K562 (cell line): ENCODE results near the gene KIAA1614. TPM values are rescaled to one million over a fixed set of nuclear protein-coding genes. Genes with fewer than 3 reads are reported as not detected.

Source experiments
- ATF7 ChIP-seq: fragments of 450-650 bp; IDR thresholded peaks from 2 replicates; pipeline ENCODE4 v1.7.1; 2014; ENCODE audit warnings: mild to moderate bottlenecking, moderate library complexity
- ETV6 ChIP-seq, 3 experiments: fragments of 150-350 bp in 1 of 3; sonication (generic) in 1 of 3; formaldehyde crosslinking in 1 of 3; IDR thresholded peaks; 2 replicates each; pipeline versions ENCODE4 v1.6.1 to v1.8.0; 2014 to 2022; ENCODE audit warnings: borderline replicate concordance in 2 of 3, low read depth in 2 of 3, antibody characterized with exemption in 1 of 3, low read length in 1 of 3, mild to moderate bottlenecking in 1 of 3, missing genetic modification reagents in 1 of 3
- POLR3G ChIP-seq: IDR thresholded peaks from 2 replicates; pipeline ENCODE4 v1.6.1; 2011; ENCODE audit not compliant: insufficient read length, insufficient replicate concordance; ENCODE audit errors: extremely low read depth
- ZNF134 ChIP-seq: fragments of 250-450 bp; sonication (Bioruptor Pico); conservative IDR thresholded peaks from 2 replicates; pipeline ENCODE4 v1.4.0; 2020
- ZNF384 ChIP-seq: IDR thresholded peaks from 2 replicates; pipeline ENCODE4 v1.6.1; 2012; ENCODE audit warnings: low read depth, low read length, improper control_type of control experiment
- polyA plus RNA-seq, 8 experiments: library from polyadenylated mRNA; depleted of rRNA in 4 of 8; stranded (reverse) in 5 of 8; unstranded in 3 of 8; fragments of >200 nt; fragmentation: Nextera tagmentation in 2 of 8; fragmentation: Illumina TruSeq in 1 of 8; extraction: Ambion mirVana in 2 of 8; extraction: Trizol in 1 of 8; gene quantifications; 2 replicates each; pipeline versions ENCODE4 v1.2.1 to v1.2.3, GENCODE V29; 2011 to 2014; ENCODE audit warnings: inconsistent platforms in 1 of 8, missing spikeins in 1 of 8
- total RNA-seq, 7 experiments: library from RNA; depleted of rRNA in 6 of 7; stranded (reverse); fragments of >200 nt in 6 of 7; fragmentation: Illumina TruSeq in 2 of 7; extraction: Trizol in 2 of 7; gene quantifications; 2 replicates each; pipeline versions ENCODE4 v1.2.1 to v1.2.3, GENCODE V29; 2011 to 2021; ENCODE audit warnings: low replicate concordance in 1 of 7
- TF ChIP-seq, protein P1 (sequence below): sonication (generic); formaldehyde crosslinking; IDR thresholded peaks from 2 replicates; pipeline ENCODE4 v1.8.1; 2023; ENCODE audit warnings: missing genetic modification reagents, mild to moderate bottlenecking, borderline replicate concordance
- TF ChIP-seq, protein P2 (sequence below): sonication (generic); formaldehyde crosslinking; IDR thresholded peaks from 2 replicates; pipeline ENCODE4 v1.8.0; 2023; ENCODE audit warnings: missing genetic modification reagents, mild to moderate bottlenecking, borderline replicate concordance

KIAA1614 gene
- total and polyA plus RNA-seq, 9 of the 15 experiments (the other 6 are each of a cell fraction or from before 2014, with no cell fraction given), result 0.01 to 1.1 (median 0.15) TPM; not detected in 1

DNA sequence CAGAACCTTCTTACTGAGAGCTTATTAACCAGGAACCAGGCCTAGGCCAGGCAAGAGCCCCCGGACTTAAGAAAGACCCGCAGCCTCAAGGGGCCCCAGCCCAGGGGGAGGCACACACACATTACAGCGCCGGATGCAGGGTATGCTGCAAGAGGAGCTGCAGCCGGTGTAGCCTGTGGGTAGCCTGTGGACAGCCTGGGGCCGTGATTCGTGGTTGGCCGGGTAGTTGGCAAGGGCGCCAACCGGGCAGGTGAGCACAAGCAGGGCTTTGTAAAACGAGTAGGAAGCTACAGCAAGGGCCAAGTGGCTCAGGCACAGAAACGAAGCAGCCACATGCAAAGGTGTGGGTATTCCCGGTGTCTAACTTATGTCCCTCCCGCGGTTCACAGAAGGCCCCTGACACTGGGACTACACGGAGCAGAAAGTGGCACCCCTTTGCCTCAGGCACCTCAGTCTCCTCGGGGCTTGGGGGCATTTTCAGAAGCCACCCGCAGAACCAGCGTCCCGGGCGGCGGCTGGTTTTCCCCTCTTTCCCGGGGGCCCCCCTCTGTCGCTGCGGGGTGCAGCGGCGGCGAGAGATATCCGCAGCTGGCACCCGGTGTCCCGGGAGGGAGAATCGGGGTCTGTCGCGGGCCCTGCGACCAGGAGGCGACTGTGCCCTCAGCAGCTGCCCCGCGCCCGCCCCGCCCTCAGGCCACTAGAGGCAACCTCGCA is 40.8 kb downstream of the KIAA1614 start (continued):
- TF ChIP-seq, protein P1, sequence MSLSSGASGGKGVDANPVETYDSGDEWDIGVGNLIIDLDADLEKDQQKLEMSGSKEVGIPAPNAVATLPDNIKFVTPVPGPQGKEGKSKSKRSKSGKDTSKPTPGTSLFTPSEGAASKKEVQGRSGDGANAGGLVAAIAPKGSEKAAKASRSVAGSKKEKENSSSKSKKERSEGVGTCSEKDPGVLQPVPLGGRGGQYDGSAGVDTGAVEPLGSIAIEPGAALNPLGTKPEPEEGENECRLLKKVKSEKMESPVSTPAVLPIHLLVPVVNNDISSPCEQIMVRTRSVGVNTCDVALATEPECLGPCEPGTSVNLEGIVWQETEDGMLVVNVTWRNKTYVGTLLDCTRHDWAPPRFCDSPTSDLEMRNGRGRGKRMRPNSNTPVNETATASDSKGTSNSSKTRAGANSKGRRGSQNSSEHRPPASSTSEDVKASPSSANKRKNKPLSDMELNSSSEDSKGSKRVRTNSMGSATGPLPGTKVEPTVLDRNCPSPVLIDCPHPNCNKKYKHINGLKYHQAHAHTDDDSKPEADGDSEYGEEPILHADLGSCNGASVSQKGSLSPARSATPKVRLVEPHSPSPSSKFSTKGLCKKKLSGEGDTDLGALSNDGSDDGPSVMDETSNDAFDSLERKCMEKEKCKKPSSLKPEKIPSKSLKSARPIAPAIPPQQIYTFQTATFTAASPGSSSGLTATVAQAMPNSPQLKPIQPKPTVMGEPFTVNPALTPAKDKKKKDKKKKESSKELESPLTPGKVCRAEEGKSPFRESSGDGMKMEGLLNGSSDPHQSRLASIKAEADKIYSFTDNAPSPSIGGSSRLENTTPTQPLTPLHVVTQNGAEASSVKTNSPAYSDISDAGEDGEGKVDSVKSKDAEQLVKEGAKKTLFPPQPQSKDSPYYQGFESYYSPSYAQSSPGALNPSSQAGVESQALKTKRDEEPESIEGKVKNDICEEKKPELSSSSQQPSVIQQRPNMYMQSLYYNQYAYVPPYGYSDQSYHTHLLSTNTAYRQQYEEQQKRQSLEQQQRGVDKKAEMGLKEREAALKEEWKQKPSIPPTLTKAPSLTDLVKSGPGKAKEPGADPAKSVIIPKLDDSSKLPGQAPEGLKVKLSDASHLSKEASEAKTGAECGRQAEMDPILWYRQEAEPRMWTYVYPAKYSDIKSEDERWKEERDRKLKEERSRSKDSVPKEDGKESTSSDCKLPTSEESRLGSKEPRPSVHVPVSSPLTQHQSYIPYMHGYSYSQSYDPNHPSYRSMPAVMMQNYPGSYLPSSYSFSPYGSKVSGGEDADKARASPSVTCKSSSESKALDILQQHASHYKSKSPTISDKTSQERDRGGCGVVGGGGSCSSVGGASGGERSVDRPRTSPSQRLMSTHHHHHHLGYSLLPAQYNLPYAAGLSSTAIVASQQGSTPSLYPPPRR (CRISPR knock-in tag), result no peak
- TF ChIP-seq POLR3G (no peak), ETV6 (IDR thresholded peaks at IDR 0.05; ENCODE audit: borderline replicate concordance in 1 of 2, low read depth in 2 of 2, low read length in 1 of 2) (no peak), ETV6 (CRISPR knock-in tag; IDR thresholded peaks at IDR 0.05; ENCODE audit: borderline replicate concordance) (no peak), ATF7 (no peak), ZNF384 (no peak), ZNF134 (CRISPR knock-in tag) (no peak)
- TF ChIP-seq, protein P2, sequence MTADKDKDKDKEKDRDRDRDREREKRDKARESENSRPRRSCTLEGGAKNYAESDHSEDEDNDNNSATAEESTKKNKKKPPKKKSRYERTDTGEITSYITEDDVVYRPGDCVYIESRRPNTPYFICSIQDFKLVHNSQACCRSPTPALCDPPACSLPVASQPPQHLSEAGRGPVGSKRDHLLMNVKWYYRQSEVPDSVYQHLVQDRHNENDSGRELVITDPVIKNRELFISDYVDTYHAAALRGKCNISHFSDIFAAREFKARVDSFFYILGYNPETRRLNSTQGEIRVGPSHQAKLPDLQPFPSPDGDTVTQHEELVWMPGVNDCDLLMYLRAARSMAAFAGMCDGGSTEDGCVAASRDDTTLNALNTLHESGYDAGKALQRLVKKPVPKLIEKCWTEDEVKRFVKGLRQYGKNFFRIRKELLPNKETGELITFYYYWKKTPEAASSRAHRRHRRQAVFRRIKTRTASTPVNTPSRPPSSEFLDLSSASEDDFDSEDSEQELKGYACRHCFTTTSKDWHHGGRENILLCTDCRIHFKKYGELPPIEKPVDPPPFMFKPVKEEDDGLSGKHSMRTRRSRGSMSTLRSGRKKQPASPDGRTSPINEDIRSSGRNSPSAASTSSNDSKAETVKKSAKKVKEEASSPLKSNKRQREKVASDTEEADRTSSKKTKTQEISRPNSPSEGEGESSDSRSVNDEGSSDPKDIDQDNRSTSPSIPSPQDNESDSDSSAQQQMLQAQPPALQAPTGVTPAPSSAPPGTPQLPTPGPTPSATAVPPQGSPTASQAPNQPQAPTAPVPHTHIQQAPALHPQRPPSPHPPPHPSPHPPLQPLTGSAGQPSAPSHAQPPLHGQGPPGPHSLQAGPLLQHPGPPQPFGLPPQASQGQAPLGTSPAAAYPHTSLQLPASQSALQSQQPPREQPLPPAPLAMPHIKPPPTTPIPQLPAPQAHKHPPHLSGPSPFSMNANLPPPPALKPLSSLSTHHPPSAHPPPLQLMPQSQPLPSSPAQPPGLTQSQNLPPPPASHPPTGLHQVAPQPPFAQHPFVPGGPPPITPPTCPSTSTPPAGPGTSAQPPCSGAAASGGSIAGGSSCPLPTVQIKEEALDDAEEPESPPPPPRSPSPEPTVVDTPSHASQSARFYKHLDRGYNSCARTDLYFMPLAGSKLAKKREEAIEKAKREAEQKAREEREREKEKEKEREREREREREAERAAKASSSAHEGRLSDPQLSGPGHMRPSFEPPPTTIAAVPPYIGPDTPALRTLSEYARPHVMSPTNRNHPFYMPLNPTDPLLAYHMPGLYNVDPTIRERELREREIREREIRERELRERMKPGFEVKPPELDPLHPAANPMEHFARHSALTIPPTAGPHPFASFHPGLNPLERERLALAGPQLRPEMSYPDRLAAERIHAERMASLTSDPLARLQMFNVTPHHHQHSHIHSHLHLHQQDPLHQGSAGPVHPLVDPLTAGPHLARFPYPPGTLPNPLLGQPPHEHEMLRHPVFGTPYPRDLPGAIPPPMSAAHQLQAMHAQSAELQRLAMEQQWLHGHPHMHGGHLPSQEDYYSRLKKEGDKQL (CRISPR knock-in tag), result no peak
